CD1c-positive myeloid dendritic cell (primary cell): ENCODE data around the gene CNDP1.

Experiments
- DNase-seq: peaks from one replicate; pipeline ENCODE4 v3.0.0-alpha.2; 2016; ENCODE audit errors: extremely low spot score

The CNDP1 gene, protein sequence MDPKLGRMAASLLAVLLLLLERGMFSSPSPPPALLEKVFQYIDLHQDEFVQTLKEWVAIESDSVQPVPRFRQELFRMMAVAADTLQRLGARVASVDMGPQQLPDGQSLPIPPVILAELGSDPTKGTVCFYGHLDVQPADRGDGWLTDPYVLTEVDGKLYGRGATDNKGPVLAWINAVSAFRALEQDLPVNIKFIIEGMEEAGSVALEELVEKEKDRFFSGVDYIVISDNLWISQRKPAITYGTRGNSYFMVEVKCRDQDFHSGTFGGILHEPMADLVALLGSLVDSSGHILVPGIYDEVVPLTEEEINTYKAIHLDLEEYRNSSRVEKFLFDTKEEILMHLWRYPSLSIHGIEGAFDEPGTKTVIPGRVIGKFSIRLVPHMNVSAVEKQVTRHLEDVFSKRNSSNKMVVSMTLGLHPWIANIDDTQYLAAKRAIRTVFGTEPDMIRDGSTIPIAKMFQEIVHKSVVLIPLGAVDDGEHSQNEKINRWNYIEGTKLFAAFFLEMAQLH

DNA sequence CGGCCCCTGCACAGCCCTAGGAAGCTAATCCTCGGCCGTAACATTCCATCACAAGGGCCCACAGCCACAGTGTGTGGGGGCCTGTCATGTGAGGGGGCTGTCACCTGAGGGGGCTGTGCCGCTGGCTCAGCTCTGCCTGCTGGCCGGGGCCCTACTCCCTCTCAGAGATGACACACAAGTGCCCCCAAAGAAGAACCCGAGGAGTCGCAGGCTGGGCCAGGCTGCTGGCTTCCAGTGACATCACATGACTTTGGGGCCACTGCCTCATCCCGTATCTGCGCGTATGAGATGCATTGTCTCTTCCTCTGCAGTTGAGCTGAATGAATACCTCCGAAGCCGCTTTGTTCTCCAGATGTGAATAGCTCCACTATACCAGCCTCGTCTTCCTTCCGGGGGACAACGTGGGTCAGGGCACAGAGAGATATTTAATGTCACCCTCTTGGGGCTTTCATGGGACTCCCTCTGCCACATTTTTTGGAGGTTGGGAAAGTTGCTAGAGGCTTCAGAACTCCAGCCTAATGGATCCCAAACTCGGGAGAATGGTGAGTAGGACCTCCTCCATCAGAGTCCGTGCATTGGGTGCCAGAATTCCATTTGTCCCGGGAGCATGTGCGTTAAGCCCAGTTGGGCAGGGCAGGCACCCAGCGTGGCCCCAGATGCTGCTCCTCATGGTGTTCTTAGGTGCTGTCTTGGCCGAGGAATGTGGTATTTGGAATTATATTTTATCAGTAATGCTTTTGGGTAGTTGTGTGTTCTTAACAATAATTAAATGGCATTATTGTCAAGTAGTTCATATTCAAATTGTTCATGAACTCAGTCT, at the start of gene CNDP1:
Gene CNDP1, plus strand, starts transcription at position 351 of the 820 bp plus-strand sequence. Its CDS starts 168 bp downstream, at position 519.
- no peak for DNase-seq

DNA sequence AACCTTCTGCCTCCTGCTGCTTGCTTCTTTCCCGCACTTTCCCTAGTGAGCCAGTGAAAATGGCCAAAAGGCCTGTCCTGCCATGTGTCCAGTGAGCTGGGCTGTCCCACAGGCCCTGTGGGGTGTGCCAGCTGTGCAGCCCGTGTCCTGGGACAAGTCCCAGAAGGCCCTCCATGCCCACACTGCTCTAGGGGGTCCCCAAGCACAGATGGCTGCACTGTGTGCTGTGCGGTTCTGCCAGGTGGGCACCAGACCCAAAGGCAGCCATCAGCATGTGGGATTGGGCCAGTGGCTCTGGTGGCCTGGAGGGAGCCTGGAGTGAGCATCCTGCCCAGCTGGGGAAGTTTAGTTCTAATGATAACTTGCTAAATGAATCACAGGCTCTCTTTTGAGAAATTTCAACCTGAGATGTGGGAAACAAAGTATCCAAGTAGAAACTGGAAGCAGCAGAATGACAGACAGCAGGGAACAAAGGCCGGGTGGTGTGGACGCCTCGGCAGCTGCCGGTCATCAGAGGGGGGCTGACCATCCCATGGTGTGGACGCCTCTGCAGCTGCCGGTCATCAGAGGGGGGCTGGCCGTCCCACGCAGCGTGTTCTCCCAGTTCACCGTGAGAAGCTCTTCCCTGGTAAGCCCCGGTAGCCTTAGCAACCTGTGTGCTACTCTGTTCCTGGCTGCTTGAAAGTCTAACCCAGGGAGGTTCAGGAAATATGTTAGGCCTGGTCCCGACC, 48.0 kb upstream of the CNDP1 start:
- DNase-seq: no peak

DNA sequence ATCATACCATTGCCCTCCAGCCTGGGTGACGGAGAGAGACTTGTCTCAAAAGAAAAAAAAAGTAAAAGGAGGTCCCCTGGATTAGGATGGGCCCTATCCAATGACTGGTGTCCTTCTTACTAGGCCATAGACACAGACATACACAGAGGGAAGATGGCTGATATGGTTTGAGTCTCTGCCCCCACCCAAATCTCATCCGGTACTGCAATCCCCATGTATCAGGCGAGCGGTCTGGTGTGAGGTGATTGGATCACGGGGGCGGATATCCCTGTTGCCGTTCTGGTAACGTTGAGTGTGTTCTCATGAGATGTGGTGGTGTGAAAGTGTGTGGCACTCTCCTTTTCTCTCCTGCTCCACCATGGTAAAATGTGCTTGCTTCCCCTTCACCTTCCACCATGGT, 45.9 kb upstream of the CNDP1 start:
- no peak for DNase-seq

DNA sequence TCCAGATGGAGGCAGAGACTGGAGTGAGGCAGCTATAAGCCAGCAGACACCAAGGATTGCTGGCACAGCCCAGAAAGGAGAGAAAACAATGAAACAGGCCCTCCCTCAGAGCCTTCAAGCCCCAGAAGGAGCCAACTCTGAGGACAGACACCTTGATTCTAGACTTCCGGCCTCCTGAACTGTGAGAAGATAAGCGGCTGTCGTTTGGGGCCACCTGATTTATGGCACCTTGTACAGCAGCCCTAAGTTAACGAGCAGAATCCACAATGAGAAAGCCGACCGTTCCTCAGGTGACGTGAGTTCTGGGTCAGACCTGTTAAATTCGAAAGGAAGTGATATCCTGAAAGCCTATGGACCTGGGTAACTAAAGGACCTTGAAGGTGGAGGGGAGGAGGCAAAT, 45.4 kb upstream of the CNDP1 start:
- DNase-seq: no peak

DNA sequence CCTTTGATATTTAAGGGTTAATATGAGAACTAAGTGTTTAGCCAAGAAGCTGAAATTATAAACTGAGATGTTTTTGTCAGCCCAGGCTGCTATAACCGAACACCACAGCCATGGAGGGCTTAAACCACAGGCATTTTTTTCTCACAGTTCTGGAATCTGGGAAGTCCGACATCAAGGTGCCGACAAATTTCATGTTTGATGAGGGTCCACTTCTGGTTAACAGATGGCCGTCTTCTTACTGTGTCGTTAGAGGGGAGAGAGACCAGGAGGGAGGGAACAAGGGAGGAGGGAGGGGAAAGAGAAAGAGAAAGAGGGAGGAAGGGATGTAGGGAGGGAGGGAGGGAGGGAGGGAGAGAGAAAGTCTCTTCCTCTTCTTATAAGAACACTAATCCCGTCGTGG, 44.6 kb upstream of the CNDP1 start:
- DNase-seq: no peak

DNA sequence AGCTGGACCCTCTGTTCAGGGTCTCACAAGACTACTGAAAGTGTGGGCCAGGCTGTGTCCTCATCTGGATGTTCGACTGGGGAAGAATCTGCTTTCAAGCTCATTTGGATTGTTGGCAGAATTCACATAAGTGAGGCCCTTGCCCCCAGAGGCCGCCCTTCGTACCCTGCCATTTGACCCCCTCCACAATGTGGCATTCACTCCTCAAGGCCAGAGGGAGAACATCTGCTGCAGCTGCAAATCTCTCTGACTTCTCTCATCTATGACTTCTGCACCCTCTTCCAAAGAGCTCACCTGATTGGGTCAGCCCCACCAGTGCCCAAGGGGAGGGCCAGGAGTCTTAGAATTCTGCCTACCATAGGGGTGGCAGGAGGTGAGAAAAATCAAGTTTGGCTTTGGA, 42.0 kb upstream of the CNDP1 start:
- DNase-seq: no peak

DNA sequence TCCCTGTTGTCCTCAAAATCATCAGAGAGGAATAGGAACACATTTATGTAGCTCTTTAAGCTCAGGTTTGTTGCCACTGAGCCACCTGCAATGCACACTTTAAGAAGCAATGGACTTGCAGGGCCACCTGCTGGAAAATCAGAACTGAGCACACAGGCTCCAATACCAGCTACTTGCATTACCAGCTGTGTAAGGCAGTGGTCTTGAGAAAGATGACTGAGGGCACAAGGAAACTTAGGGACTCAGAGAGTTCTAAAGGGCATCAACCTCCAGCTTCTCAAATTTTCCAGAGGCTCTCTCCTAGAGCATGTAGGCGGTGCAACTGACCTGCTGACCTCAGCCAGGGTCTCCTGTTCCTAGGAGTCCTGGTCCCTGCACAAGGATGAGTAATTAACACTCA, 40.6 kb upstream of the CNDP1 start:
- peak; percentile 65 for DNase-seq

DNA sequence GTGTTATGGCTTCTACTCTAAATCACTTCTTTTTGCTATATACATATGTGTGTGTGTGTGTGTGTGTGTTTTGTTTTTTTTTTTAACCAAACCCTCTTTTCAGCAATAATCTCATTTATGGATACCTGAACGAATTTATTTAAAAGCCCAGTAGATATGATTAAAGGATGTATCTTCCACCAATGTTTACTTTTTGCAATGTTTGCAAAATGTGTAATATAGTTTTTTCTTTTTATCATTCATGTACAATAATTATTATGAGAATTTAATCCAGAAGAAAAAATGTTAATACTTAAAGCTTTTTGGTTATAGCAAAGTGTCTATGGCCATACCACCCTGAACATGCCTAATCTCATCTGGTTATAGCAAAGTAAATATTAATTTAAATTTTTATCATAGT, 39.8 kb upstream of the CNDP1 start:
- DNase-seq: no peak

DNA sequence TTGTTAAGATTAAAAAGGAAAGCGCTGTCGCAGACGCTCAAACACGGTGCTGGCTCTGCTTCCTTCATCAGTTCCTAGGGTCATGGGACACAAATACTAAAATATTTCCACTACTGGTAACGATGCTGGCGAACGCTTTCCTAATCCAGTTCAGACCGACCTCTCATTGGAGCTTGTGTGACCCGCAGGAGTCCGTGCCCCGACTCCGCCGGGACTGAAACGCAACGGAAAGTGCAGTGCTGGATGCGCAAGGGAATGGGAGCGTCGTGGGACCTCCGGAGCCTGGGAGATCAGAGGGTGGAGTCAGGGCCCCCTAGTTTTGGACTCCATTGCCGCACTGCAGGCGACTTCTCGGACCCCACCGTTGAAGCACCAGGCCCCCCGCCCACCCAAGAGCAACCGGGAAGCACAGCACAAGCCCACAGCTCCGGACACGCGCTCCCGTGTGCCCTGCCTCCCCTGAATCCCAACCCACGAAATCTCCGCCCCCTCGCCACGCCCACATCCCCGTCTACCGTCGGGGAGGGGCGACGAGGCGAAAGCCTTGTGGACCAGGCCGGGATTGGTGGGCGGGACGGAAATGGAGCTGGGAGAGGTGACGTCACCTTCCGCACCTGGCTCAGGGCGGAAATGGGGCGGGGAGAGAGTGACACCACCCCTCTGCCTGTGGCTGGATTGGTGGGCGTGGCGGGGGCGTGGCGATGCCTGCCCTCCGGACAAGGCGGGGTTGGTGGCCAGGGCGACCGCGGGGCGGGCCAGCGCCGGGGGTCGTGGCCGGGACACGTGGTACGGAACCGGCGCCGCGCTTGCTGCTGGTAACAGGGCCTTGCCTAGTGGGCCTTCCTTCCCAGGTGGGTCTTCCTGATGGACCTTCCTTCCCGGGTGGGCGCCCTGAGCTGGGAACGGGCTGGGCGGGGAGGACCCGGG, 38.5 kb upstream of the CNDP1 start, which contains the start of gene CNDP2:
Gene CNDP2, plus strand, starts transcription at position 783 of the 927 bp plus-strand sequence. CDS start 3,611 bp downstream, outside the sequence.
- DNase-seq: peak; percentile 98

DNA sequence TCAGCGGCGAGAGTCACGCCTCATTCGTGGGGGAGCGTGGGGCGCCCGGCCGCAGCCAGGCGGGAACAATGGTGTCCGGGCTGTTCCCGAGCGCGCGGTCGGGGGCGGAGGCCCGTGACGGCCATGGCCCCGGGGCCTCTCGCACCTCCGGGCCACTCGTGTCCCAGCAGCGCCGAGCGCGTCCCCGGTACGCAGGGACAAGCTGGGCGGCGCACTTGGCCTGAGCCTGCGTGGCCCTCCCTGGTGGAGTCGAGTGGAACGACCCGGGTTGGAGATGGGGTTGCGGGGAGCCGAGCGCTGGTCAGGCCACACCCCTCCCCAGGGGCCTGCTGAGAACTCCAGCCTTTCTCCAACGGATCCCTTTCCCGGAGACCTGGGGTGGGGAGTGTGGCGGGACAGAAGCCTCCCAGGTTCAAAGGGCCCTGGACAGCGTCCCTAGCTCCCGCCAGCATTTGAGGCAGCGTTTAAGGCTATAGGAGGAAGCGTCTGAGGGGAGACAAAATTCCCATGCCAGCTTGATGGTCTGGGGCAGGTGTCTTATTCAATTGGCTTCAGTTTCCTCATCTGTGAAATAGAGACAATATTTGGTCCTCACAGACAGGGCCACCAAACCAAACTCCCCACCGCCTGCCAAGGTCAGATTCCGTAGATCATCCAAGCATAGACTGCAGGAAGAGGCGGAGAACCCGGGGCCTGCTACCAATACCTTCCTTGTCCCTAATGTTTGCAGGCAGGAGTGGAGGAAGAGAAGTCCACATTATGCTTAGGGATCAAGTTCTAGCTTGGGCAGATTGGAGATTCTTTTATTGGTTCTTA, 37.6 kb upstream of the CNDP1 start:
- DNase-seq: peak; percentile 65

DNA sequence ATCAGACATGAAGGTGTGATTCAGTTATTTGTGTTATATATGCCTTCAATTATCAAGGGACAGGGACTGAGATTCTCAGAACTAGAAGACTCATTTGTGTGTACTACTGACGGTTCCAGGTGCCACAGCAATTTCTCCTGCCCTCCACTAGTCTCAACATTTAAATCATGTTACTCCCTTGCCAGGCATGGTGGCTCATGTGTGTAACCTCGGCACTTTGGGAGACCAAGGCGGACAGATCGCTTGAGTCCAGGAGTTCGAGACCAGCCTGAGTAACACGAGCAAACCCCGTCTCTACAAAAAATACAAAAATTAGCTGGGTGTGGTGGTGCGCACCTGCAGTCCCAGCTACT, 37.0 kb upstream of the CNDP1 start:
- no peak for DNase-seq

DNA sequence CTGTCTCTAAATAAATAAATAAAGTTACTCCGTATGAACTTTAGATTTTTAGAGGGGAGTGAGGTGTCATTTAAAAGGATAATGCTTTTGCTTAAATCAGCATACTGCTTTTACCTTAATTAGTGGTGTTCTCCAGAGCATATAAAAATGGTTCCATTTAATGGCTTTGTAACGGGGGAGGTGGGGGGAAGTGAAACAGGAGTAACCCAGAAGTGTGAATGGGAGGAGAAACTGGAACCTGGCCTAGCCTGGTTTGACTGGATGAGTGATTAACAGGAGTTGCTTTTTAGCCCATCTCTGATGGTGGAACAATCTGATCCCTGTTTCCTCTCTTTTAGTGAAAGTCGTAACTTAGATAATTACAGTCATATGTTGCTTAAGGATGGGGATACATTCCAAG, 36.5 kb upstream of the CNDP1 start:
- DNase-seq: peak; percentile 78

DNA sequence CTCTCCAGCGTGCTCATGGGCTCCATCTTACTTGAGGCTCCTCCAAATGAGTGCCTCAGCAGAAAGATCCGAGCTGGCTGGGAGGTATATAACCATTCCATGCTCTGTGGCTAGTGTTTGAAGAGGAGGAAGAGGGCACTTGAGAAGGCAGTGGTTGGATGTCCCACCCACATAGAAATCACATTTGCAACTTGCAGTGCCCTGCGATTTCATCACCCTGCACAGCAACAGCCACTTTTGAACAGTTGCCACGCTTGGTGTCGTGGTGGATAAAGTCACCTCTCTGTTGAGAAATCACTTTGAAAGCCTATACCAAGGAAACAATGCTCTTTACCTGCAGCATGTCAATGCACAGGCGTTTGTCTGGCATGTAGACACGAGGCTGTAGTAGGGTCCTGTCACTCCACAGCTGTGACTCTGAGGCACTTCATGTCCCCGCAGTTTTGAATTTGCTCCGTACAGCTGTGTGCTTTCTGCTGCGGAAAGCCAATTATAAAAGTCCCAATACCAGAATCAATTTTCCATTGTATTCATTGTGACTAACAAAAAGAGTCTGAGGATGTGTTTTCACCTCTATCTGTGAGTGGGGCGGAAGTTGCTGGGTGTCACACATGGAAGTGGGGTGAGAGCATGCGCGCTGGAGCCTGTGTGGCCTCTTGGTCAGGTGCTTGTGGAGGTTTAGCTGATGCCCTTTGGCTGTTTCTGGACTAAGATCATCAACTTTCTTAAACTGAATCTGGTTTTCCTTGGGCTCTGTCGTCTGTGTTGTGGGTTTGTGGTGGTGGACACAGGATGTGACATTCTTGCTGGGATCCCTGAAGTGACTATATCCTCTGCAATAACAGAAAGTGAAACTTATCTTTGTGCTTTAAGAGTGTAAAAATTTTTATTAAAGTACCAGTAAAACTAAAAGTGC, 35.3 kb upstream of the CNDP1 start:
- DNase-seq: peak; percentile 82

DNA sequence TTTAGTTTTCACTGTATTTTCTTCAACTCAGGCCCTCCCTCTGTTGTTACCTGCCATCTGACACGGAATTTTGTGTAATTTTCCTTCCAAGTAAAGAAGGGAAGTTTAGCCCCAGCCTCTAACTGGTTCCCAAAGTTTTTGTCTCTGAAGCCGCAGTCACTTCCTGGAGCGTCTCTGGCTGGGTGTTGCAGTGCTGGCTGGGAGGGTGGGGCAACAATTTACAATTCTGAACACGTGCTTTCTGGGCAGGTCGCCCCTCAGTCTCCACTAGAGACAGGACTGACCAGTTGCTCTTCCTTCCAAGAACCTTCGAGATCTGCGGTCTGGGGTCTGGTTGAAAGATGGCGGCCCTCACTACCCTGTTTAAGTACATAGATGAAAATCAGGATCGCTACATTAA, 34.7 kb upstream of the CNDP1 start:
- peak; percentile 80 for DNase-seq

DNA sequence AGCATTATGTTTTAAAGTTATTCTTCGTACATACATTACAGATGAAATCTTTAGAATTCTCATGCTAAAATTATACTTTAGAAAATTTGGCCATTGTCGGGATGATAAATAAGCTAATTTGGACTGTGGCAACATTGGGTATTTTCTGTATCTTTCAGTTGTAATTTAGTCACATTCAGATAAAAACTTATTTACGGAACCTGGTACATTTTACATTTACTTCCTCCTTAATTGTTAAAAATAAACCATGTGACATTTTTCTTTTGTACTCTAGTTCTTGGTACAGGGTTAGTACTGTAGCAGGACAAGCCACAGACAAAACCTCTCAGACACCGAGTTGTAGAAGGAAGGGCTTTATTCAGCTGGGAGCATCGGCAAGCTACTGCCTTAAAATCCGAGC, 33.9 kb upstream of the CNDP1 start:
- DNase-seq: peak; percentile 58

DNA sequence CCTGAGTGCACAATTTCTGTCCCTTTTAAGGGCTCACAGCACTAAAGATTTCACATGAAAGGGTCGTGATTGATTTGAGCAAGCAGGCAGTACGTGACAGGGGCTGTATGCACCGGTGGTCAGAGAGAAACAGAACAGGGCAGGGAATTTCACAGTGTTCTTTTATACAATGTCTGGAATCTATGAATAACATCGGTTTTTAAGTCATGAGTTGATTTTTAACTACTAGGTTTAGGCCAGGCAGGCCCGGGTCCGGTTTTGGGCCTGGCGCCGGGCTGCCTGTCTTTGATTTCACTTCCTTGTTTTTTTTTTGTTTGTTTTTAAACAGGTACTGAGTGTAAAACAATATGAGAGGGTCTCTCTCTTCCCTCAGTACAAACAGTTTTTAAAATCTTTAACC, 33.5 kb upstream of the CNDP1 start:
- peak; percentile 5 for DNase-seq

DNA sequence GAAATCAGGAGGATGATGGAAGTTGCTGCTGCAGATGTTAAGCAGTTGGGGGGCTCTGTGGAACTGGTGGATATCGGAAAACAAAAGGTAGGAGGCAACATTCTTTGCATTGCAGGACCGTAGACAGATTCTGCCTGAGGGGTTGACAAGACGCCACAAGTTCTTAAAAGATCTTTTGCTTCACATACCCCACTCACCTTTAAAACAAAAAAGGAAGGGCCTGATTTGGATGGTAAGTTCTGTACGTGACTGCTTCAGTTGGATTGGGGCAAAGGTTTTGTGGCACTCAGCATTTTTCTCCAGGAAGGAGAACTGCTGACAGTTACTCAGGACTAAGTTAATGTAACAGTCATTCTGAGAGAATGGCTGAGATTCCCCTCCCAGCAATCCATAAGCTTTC, 32.9 kb upstream of the CNDP1 start:
- DNase-seq: peak; percentile 72

DNA sequence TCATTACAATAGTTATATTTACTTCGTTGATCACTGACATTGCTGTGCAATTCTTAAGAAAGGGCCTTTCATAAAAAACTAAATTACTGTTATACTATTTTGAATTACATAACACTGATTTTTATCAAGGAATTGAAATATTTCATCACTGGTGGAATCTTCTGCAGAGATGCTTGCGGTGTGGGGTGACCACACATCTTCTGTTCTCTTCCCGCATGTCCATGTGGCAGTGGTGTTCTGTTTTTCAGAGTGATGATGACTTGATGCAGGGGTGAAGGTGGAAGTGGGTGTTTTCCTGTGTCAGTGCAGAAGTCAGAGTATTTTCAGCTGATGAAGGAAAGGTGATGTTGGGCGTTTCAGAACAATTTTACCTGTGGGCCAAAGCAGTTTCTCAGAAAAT, 31.2 kb upstream of the CNDP1 start:
- DNase-seq: no peak

DNA sequence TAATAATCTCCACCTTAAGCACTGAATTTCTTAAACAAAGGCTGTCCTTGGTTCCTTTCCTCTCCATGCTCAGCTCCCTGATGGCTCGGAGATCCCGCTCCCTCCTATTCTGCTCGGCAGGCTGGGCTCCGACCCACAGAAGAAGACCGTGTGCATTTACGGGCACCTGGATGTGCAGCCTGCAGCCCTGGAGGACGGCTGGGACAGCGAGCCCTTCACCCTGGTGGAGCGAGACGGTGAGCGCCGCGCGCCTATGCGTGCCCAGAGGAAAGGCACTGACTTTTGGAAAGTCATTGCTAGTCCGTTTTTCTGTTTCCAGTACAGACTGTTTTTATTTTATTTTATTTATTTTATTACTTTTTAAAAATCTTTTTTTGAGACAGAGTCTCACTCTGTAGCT, 28.5 kb upstream of the CNDP1 start:
- DNase-seq: no peak
